ENCODE data around the gene KREMEN1. TPM values are rescaled to one million over a fixed set of nuclear protein-coding genes. Genes with fewer than 3 reads are reported as not detected.
A peak's percentile ranks its signal among the peaks of the same experiment; 100 is the strongest.

Gene KREMEN1
- total RNA-seq, 1 experiment from 2014 or later: 5.8 TPM

GRCh38 chr22:29211466-29211865, 138.6 kb downstream of the KREMEN1 start:
- POLR2A ChIA-PET: no interaction called here
- CTCF ChIA-PET: interaction anchor here (1.9 to 3.2 kb wide), 2 partner anchors 34 to 57 kb away, joined by 5 to 17 read pairs; no protein-coding TSS in a partner anchor

More at GRCh38 chr22:29211466-29211865, 138.6 kb downstream of the KREMEN1 start:
- peak overlapping the region; percentile 67; the same call in 1 of the 2 replicates for H3K27ac Mint-ChIP-seq
- TF ChIP-seq ESRRA (CRISPR knock-in tag; IDR thresholded peaks at IDR 0.05; ENCODE audit: borderline replicate concordance) (no peak), ATF3 (CRISPR knock-in tag; conservative IDR thresholded peaks at IDR 0.05) (no peak), ATF6 (CRISPR knock-in tag; IDR thresholded peaks at IDR 0.05) (no peak), MXD4 (CRISPR knock-in tag; IDR thresholded peaks at IDR 0.05; ENCODE audit: borderline replicate concordance) (no peak), KAT7 (CRISPR knock-in tag; IDR thresholded peaks at IDR 0.05; ENCODE audit: borderline replicate concordance) (no peak), FOXP1 (CRISPR knock-in tag; IDR thresholded peaks at IDR 0.05; ENCODE audit: borderline replicate concordance) (no peak), AFF4 (CRISPR knock-in tag; IDR thresholded peaks at IDR 0.05; ENCODE audit: borderline replicate concordance) (no peak), NFE2L1 (CRISPR knock-in tag; IDR thresholded peaks at IDR 0.05) (no peak), MYBL2 (CRISPR knock-in tag; IDR thresholded peaks at IDR 0.05) (no peak), CREB1 (CRISPR knock-in tag; IDR thresholded peaks at IDR 0.05) (no peak), IRF1 (CRISPR knock-in tag; IDR thresholded peaks at IDR 0.05) (no peak), PRDM15 (CRISPR knock-in tag; IDR thresholded peaks at IDR 0.05) (no peak)
- no peaks in the 10 kb centered on the region for H3K36me3 Mint-ChIP-seq
- H3K4me3 Mint-ChIP-seq: no peak overlapping the region
- H3K9me3 Mint-ChIP-seq: no peaks in the 10 kb centered on the region
- H3K27me3 Mint-ChIP-seq (ENCODE audit: low read depth): no peaks in the 10 kb centered on the region; the same call in 1 of the 2 replicates
- H3K4me1 Mint-ChIP-seq: peaks cover 24% of the 10 kb centered on the region
- DNase-seq (ENCODE audit: low spot score) (no peak), ATAC-seq (no peak)

Data from WTC11 (cell line).